NCI-H1105 treated with DMSO at 0.1 percent for 48 hours (cell line): ENCODE data around the gene GNPTAB.
"Not testable (repeated sequence)": the region's sequence is repeated elsewhere in the genome, so short reads cannot be mapped to it uniquely, and the experiment has no call there.

ENCODE experiments used
- DNase-seq: peaks from one replicate; lab custom pipeline; 2025; lab: John Stamatoyannopoulos, UW

The GNPTAB gene

DNA sequence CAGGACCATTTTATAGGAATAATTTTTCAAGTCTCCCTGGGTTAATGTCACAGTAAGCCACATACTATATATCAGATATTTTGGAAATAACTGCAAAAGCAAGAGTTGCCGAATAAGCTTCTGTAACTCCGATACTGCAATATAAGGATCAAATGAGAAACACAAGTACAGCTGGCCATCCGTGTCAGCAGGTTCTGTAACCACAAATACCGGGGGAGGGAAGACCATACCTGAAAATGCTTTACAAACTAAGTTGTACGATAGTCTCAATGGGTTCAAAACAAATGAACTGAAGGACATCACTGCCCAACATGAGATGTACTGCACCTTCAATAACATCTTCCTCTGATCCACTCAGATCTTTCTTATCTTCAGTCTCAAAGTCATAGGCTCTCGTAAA is 93.3 kb downstream of the GNPTAB start:
- no peak for DNase-seq

DNA sequence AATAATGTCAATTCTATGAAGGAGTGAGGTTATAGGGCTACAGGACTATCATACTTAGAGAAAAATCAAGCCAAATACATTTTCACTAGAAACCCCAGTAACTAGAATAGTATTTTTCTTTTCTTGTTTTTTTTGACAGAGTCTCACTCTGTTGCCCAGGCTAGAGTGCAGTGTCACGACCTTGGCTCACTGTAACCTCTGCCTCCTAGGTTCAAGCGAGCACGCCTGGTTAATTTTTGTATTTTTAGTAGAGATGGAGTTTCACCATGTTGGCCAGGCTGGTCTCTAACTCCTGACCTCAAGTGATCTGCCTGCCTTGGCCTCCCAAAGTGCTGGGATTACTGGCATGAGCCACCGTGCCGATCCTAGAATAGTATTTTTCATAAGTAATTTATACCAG is 96.3 kb downstream of the GNPTAB start:
- DNase-seq = not testable (repeated sequence)

DNA sequence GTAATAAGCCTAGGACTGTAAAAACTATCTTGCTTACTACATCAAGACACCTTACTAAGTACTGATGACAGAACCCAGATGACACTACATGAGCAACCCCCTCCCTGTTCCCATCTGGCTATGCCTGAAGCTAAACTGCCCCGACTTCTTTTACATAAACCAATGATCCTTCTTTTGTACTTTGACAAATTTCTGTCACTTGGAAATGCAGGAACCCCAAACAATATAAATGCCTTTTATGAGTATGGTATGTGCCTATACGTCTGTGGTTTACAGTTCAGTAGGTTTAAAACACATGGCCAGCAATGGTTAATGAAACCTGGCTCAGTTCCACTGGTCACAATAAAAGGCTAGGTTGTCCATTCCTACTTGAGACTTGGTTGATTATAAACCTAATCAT is 97.6 kb downstream of the GNPTAB start:
- DNase-seq = no peak

DNA sequence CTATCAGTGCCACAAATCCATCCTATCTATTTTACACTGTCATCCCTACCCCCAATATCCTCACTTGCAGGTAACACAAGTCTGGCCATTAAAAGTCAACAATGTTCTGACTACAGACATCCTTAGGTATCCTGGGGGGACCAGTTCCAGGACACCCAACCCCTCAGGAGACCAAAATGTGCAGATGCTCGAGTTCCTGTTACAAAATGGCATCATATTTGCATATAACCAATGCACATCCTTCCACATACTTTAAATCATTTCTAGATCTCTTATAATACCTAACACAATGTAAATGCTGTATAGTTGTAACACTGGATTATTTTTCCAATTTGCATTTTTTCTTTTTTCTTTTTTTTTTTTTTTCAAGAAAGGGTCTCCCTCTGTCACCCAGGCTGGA is 98.4 kb downstream of the GNPTAB start:
- no peak for DNase-seq

DNA sequence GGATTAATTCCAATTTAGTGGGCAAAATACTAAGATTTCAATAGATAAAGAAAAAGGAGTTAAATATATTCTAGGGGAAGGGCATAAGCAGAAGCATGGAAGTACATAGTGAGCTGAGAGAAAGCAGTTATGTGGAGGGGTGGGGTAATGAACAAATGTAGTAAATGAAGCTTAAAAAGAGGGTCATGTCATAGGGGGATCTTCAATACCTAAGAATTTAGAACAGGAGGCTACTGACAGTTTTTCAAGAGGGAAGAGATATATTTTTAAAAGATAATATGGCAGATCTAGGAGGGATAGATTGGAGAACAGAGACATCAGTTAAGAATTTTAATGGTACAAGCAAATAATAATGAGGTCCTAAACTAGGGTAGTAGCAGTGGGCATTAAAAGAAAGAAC is 100.9 kb downstream of the GNPTAB start:
- no peak for DNase-seq

DNA sequence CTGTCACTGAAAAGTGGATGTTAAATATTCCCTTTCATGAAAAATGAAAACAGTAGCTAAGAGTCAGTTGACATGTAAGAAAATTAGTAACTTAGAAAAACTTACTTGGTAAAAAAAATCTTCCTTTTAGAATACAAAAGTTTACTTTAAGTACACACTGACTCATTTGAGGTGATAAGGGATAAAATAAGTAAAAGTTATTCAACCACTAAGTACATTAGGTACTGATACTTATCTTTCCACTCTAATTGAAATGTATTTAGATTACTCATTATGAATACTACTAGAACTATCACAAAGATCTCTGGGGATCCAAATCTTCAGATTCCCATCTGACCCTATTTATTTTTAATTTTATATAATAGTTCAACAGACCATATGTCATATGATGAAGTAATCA is 103.7 kb downstream of the GNPTAB start:
- DNase-seq = no peak

DNA sequence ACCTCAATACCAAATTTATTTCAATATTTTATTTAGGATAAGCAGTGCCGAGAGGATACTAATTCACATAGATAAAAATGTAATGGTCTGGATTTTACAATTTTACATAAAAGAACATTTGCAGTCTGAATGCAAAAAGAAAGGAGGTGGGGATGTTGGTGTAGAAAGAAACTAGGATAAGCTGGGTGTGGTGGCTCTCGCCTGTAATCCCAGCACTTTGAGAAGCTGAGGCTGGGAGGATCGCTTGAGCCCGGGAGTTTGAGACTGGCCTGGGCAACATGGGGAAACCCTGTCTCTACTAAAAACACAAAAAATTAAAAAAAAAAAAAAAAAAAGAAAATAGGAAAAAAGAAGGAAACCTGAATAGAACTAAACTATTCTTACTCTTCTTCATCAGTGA is 108.4 kb downstream of the GNPTAB start:
- DNase-seq = no peak

DNA sequence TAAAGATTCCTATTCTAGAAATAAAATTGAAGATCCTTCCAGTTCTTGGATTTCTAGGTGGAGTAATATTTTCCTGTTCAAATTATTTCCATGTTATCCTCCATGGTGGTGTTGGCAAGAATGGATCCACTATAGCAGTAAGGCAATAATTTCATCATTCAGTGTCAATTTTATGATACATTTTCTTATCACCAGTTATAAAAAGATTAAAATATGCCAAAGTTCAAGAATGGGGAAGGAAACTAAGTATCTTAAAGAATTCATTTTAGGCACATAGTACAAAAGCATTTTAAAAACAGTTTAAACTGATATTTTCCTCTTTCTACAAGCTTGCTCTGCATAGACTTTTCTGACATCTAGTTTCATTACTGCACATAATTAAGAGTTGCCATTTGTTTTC is 110.6 kb downstream of the GNPTAB start:
- DNase-seq = no peak

DNA sequence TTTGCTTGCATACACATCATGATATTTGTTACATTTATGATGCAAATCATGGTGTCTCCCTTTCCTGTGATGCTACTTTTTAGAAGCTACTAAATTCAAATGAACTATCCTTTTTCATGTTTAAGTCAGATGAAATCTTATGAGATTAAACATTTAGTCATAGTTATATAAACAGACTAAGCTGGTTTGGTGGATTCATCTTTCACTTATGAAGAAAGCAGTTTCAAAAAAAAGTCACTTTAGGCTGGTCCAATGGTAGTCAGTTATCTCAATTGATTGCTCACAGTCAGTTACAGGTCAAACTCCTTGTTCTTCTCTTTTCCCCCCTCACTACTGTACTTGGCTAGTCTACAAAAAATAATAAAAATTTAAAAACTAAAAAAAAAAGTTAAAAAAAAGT is 111.2 kb downstream of the GNPTAB start:
- DNase-seq = no peak

DNA sequence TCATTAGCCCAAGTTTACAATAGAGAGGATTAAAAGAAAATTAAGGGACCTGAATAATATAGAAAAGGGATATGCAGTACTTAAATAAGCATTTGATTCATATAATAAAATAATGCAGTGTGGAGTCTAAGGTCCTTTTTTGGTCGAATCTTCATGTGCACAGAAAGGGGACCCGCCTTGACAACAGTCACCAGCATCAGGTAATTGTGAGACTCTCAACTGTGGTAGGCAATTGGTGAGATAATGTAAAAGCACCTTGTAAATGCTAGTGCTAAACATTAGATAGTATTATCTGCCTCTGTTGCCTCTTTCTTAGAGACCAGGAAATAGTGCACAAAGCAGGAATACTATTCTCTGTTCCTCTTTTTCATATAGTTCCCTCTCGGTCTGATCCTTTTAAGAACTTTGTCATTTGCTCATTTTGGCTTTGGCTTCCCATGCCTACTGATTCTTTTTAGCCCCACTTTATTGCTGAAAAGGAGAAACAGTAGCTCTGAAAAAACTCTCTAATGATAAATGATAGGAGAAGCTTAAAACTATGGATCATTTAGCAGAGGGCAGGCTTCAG is 115.8 kb downstream of the GNPTAB start:
- DNase-seq = no peak

DNA sequence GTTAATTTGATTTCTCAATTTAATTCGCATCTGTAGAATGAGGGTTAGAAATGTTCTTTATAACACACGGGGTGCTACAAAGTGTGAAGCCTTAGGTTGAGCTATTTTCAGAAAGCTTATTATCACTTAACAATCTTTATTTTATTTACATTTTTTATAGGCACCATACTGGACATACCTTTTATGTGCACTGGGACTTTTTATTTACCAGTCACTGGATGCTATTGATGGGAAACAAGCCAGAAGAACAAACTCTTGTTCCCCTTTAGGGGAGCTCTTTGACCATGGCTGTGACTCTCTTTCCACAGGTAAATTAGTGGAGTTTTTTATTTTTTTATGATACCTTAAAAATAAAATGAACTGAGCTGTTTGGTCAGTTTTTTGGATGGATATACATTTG is 116.8 kb downstream of the GNPTAB start:
- no peak for DNase-seq

DNA sequence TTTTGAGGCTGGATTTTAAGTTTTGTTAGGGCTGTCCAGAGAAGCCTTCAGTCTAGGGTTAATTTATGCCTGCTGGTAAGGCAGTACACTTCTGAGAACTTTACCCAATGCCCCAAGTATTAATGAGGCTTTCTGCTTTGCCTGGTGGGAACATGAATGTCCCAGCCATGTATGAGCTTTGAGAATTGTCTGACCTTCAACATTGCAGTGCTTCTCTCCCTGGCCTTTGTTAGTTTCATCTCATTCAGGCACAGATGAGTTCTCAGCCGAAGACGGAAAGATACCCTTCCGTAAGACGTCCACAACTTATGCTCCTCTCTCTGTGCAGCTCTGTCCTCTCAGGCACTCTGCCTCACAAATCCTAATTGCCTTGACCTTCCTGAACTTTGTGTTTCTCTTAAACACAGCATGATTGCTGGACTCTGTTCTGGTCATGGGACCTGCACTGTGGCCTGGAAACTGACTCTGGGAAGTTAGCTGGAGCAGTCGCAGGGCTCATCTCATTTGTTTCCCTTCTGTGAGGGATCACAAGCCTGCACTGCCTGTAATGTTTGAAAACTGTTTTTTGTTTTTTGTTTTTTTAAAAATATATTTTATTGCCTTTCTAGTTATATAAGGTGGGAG is 117.6 kb downstream of the GNPTAB start:
- DNase-seq = no peak

DNA sequence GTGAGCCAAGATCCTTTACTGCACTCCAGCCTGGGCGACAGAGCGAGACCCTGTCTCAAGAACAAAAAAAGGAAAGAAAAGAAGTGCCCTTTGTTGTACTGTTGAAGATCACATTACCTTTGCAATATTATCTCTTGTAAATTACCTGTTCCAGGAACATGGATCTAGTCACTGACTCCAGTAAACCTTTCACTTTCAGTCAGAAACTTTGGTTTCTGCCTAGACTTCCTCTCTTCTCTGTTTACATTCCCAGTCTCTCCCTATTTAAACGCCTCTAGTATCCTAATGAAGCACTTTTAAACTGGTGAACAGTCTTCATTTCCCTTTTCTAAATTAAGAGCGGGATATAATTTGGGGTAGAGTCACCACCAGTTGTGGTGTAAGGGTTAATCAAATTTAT is 120.5 kb downstream of the GNPTAB start:
- DNase-seq = no peak

DNA sequence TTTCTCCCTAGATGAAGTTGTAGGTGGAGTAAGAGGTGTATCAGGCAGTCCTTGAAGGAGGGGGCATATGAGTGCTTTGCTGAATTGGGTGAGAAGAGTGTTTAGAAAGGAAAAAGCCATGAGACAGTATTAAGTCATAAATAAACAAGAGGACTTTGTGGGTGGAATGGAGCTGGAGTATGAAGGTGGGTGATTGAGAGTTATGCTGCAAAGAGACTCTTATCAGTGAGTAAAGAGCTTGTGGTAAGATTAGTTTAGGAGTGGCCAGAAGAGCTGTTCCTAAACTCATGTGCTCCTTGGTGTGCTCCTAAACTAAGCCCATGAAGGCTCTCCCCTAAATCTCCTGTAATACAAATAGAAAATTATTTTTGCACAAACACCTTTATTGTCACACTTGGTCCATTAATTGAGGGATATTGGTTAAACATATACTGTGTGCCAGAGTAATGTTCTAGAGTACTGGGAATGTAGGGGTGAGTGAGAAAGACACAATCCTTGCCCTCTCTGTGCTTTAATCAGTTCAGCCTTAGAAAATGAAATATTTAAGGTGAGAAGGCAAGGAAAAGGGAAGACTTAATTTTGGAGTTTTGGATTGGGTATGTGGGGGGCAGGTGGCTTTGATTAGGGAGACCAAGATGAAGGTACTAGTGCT is 123.5 kb downstream of the GNPTAB start:
- DNase-seq = no peak

DNA sequence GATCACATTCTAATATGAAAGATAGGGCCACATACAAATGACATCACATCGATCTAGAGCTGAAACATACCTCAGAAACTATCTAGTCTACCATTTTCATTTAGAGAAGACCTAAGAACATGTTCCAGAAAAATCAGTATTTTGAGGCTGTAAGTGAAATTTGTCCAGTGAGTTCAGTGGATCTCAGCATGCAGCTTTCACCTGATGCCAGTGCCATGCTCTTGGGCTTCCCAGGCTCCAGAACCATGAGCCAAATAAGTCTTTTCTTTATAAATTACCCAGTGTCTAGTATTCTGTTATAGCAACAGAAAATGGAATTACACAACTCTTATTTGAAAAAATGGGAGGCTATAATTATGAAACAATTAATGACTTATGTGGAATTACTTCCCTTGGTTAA is 124.4 kb downstream of the GNPTAB start:
- DNase-seq = no peak

DNA sequence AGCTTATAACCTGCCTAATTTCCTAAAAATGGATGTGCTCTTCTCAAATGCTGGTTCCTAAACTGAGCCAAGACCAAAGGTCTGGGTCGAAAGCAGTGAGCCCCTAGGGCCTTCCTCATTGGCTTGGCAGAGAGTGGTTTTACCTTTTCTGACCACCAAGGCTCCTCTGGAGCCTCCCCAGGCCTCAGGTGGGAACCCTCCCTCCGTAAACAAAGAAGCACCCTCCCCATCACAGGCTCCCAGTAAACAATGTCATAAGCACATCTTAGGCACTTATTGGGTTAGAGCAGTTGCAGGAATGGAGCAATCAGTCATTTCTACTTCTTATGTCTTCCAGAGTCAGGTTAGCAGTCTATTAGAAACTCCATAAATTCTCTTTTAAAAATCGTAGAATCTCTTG is 127.3 kb downstream of the GNPTAB start:
- DNase-seq = no peak

DNA sequence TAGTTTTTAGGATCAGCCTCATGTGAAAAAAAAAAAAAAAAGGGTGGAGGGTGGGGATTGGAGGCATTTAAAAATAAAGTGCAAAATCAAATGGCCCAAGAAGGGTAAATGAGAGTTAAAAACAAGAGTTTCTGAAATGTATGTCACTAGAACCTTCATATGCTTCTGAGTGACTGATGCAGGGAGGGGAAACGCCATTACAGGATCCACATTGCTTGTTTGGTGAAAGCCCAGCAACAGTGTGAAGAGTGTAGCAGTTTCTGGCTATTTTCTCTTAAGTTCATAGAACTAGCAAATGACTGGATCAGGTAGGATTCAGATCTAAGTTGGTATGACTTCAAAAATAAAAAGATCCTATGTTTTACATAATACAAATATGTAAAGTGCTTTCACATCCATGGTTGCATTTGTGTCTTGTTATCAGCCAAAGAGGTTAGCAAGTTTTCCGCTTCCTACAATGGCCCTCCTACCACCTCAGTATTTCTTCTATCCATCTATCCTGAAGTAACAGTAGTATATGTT is 130.4 kb downstream of the GNPTAB start:
- DNase-seq = no peak

DNA sequence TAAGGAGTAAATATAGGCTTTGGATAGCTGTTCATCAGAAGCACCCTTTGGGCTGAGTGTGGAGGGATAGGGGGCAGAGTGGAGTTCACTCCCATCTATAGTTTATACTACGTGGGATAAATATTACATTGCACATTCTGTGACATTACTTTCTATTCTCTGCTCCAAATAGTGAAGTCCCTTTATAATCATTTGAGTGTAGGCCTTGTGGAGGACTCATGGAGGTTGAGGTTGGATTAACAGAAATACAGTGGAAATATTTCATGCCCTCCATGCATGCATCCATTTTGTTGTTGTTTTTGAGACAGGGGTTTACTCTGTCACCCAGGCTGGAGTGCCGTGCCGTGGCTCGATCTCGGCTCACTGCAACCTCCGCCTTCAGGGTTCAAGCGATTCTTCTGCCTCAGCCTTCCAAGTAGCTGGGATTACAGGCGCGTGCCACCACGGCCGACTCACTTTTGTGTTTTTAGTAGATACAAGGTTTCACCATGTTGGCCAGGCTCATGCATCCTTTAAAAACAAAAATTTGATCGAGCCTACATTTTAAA is 131.9 kb downstream of the GNPTAB start:
- DNase-seq = no peak

DNA sequence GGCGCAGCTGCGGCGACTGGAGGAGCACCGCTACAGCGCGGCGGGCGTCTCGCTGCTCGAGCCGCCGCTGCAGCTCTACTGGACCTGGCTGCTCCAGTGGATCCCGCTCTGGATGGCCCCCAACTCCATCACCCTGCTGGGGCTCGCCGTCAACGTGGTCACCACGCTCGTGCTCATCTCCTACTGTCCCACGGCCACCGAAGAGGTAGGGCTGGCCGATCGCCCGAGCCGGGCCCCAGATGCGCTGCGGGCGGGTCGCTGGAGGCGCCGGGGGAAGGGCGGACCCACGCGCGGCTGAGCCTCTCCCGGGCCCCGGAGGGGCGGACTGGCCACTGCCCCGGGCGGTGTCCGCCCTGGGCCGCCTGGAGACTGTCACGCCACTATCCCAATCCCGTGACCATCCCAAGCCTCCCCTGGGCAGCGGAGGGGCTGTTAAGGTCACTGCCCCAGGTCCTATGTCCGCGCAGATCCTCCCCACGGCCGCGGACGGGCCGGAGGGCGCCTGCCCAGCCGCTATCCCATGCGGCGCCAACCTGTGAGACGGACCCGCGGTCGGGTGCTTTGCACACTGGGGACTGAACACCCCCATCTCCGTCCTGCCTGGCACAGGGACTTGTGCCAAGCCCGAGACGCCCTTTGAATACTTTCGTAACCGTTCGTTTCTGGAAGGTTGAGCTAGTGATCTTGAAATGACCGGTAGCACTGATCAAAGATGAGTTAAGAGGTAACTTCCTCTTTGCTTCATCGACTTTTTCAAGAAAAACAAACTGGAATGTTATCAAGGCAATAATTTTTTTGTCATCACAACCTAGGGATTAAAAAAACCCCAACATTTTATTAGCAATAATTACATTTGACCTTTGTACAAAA is 132.6 kb downstream of the GNPTAB start:
- DNase-seq = peak; percentile 39

DNA sequence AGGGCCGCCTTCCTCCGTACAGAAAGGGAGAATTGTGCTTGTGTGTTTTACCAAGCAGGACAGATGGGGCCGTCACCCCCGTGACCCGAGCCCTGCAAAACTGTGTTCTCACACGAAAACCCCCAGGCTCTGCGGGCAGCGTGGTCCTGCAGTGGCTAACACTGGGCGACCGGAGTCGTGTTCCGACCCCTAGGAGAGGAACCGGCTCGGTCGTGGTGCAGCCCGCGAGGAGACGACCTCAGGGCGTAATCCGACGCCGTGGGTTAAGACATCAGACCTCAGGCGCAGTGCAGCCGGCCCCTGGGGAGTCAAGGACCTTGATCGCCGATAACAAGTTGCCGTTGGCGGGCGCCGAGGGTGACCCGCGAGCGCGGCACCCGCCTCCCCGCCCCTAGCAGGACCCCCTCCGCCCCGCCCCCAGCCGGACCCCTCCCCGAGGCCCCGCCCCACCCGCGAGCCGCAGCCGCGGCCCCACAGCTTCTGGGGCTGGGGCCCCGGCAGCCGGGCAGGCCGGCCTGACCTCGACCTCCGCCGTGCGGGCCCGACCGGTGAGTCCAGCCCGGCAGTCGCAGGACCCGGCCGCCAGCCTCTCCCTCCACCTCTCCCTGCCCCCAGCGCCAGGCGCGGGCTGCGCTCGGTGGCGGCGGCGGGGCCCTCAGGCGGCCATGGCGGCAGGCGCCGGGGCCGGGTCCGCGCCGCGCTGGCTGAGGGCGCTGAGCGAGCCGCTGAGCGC is 133.4 kb downstream of the GNPTAB start, which contains the start of gene CHPT1:
TSS of gene CHPT1 (plus strand) at position 444 of the 733 bp plus-strand sequence. CDS start at position 666, 222 bp downstream.
- DNase-seq = peak; percentile 85
